K562 (cell line): ENCODE measurements around the gene SLC22A15. TPM values are rescaled to one million over a fixed set of nuclear protein-coding genes. Genes with fewer than 3 reads are reported as not detected.

Experiments used
- CTBP1 ChIP-seq: fragments of 450-650 bp; IDR thresholded peaks from 2 replicates; pipeline ENCODE4 v1.6.1; 2016; ENCODE audit warnings: borderline replicate concordance
- ELK3 ChIP-seq: fragments of 450-650 bp; formaldehyde crosslinking; IDR thresholded peaks from 2 replicates; pipeline ENCODE4 v1.4.0; 2020; ENCODE audit warnings: mild to moderate bottlenecking
- EWSR1 ChIP-seq: fragments of 450-650 bp; IDR thresholded peaks from 2 replicates; pipeline ENCODE4 v1.6.1; 2018; ENCODE audit warnings: borderline replicate concordance, mild to moderate bottlenecking, low read depth, moderate library complexity; ENCODE audit not compliant: partially characterized antibody
- FOXM1 ChIP-seq, 2 experiments: fragments of 450-650 bp in 1 of 2; sonication (generic) in 1 of 2; formaldehyde crosslinking in 1 of 2; IDR thresholded peaks; 2 replicates each; pipeline versions ENCODE4 v1.6.1 to v1.9.0; 2017 to 2022; ENCODE audit warnings: low read depth in 2 of 2, mild to moderate bottlenecking in 2 of 2, missing genetic modification reagents in 1 of 2, moderate library complexity in 1 of 2
- L3MBTL2 ChIP-seq: fragments of 450-650 bp; IDR thresholded peaks from 2 replicates; pipeline ENCODE4 v1.6.1; 2016; ENCODE audit warnings: mild to moderate bottlenecking, moderate library complexity
- NCOA1 ChIP-seq: fragments of 450-650 bp; IDR thresholded peaks from 2 replicates; pipeline ENCODE4 v1.6.1; 2016; ENCODE audit warnings: low read depth
- NUFIP1 ChIP-seq: fragments of 450-650 bp; IDR thresholded peaks from 2 replicates; pipeline ENCODE4 v1.6.1; 2018; ENCODE audit not compliant: partially characterized antibody
- RAD51 ChIP-seq: fragments of 450-650 bp; IDR thresholded peaks from 2 replicates; pipeline ENCODE4 v1.7.1; 2016; ENCODE audit warnings: low read depth, mild to moderate bottlenecking, borderline replicate concordance
- SIN3A ChIP-seq, 2 experiments: fragments of 150-350 bp in 1 of 2; IDR thresholded peaks; 2 replicates each; pipeline ENCODE4 v1.6.1; 2011 to 2016; ENCODE audit warnings: borderline replicate concordance in 2 of 2, low read depth in 2 of 2, low read length in 2 of 2, mild to moderate bottlenecking in 2 of 2, moderate library complexity in 2 of 2; ENCODE audit not compliant: control insufficient read depth in 1 of 2
- TAF7 ChIP-seq: fragments of 450-650 bp; IDR thresholded peaks from 2 replicates; pipeline ENCODE4 v1.6.1; 2016; ENCODE audit warnings: missing genetic modification characterization, missing compliant biosample characterization
- TEAD1 ChIP-seq, 2 experiments: fragments of 450-650 bp in 1 of 2; sonication (generic) in 1 of 2; formaldehyde crosslinking; IDR thresholded peaks; 2 replicates each; pipeline versions ENCODE4 v1.4.0 to v1.8.0; 2020 to 2022; ENCODE audit warnings: mild to moderate bottlenecking in 2 of 2, missing genetic modification reagents in 1 of 2
- THRAP3 ChIP-seq: fragments of 450-650 bp; IDR thresholded peaks from 2 replicates; pipeline ENCODE4 v1.6.1; 2016; ENCODE audit warnings: mild to moderate bottlenecking, inconsistent platforms, borderline replicate concordance
- UBTF ChIP-seq, 2 experiments: IDR thresholded peaks; 2 replicates each; pipeline ENCODE4 v1.6.1; 2012; ENCODE audit warnings: improper control_type of control experiment in 2 of 2, low read depth in 2 of 2, low read length in 2 of 2, borderline replicate concordance in 1 of 2
- ZNF124 ChIP-seq: sonication (generic); formaldehyde crosslinking; IDR thresholded peaks from 2 replicates; pipeline ENCODE4 v1.8.1; 2022; ENCODE audit warnings: missing genetic modification reagents
- ZNF197 ChIP-seq: fragments of 200-800 bp; sonication (Bioruptor generic); IDR thresholded peaks from 2 replicates; pipeline ENCODE4 v1.6.1; 2016; ENCODE audit warnings: low read depth, missing genetic modification characterization, missing compliant biosample characterization
- ZNF217 ChIP-seq: sonication (generic); formaldehyde crosslinking; IDR thresholded peaks from 2 replicates; pipeline ENCODE4 v1.8.0; 2022; ENCODE audit warnings: mild to moderate bottlenecking, missing genetic modification reagents
- ZNF24 ChIP-seq: fragments of 450-650 bp; IDR thresholded peaks from 2 replicates; pipeline ENCODE4 v1.6.1; 2016
- ZNF507 ChIP-seq: conservative IDR thresholded peaks from 2 replicates; pipeline ENCODE4 v1.6.1; 2017; ENCODE audit warnings: missing genetic modification characterization, missing compliant biosample characterization
- ZNF551 ChIP-seq: fragments of 250-450 bp; sonication (Bioruptor Pico); IDR thresholded peaks from 2 replicates; pipeline ENCODE4 v1.5.0; 2021; ENCODE audit warnings: mild to moderate bottlenecking, moderate library complexity
- polyA plus RNA-seq, 8 experiments: library from polyadenylated mRNA; depleted of rRNA in 4 of 8; stranded (reverse) in 5 of 8; unstranded in 3 of 8; fragments of >200 nt; fragmentation: Nextera tagmentation in 2 of 8; fragmentation: Illumina TruSeq in 1 of 8; extraction: Ambion mirVana in 2 of 8; extraction: Trizol in 1 of 8; gene quantifications; 2 replicates each; pipeline versions ENCODE4 v1.2.1 to v1.2.3, GENCODE V29; 2011 to 2014; ENCODE audit warnings: inconsistent platforms in 1 of 8, missing spikeins in 1 of 8
- total RNA-seq, 7 experiments: library from RNA; depleted of rRNA in 6 of 7; stranded (reverse); fragments of >200 nt in 6 of 7; fragmentation: Illumina TruSeq in 2 of 7; extraction: Trizol in 2 of 7; gene quantifications; 2 replicates each; pipeline versions ENCODE4 v1.2.1 to v1.2.3, GENCODE V29; 2011 to 2021; ENCODE audit warnings: low replicate concordance in 1 of 7
- TF ChIP-seq, protein P1 (sequence below): fragments of 450-650 bp; formaldehyde crosslinking; IDR thresholded peaks from 2 replicates; pipeline ENCODE4 v1.4.0; 2022; ENCODE audit warnings: mild to moderate bottlenecking, moderate library complexity

Gene SLC22A15
- total and polyA plus RNA-seq, 9 of the 15 experiments (the other 6 are each of a cell fraction or from before 2014, with no cell fraction given), result 0.24 to 2.7 (median 1.2) TPM

DNA sequence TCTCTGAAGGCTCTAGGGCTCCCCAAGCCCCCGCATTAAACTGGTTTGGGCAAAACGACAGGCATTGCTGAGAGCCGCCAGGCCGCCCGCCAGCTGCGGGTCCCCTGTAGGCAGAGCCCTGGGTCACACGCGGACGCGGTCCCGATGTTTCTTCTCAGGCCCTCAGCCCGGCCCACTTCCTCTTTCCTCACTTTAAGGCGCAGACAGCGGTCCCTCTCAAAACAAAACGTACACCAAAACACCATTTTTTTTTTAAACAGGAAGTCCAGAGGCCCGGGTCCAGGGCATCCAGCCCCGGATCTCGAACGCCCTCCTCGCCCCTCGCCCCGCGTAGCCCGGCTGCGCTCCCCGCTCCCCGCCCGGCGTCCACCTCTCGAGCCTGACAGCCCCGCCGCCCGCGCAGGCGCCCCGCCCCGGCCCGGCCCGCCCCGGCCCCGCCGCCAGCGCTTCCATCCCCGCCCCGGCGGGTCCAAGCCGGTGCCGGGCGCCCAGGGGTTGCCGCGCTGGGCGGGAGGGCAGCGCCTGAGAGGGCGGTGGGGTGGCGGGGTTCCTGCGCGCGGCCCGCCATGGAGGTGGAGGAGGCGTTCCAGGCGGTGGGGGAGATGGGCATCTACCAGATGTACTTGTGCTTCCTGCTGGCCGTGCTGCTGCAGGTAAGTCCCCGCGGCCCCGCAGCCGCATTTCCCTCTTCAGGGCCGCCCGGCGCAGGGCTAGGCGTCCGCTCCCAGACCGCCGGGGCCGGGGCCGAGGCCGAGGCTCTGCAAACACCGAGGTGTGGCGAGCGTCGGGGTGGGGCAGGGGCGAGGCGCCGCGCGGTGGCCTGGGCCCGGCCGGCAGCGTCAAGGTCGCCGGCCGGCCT, at the start of gene SLC22A15 (continued):
- TF ChIP-seq ELK3 (CRISPR knock-in tag) (no peak), L3MBTL2 (peak; percentile 7), NUFIP1 (no peak), THRAP3 (no peak), ZNF551 (CRISPR knock-in tag) (no peak), ZNF197 (CRISPR knock-in tag) (no peak), ZNF217 (CRISPR knock-in tag) (no peak), ZNF24 (no peak), EWSR1 (no peak), ZNF124 (no peak), UBTF (IDR thresholded peaks at IDR 0.05; ENCODE audit: borderline replicate concordance in 1 of 2, low read depth in 2 of 2, low read length in 2 of 2) (peak; percentile 70 to 75; a peak in 2 of 4 replicates), TAF7 (tag) (no peak), RAD51 (no peak), TEAD1 (CRISPR knock-in tag; IDR thresholded peaks at IDR 0.05) (peak in 1 of 2 experiments; percentile 30; a peak in 1 of 4 replicates), FOXM1 (IDR thresholded peaks at IDR 0.05; ENCODE audit: low read depth) (no peak), FOXM1 (CRISPR knock-in tag; IDR thresholded peaks at IDR 0.05; ENCODE audit: low read depth) (no peak), SIN3A (IDR thresholded peaks at IDR 0.05; ENCODE audit: borderline replicate concordance in 2 of 2, control insufficient read depth in 1 of 2, low read depth in 2 of 2, low read length in 2 of 2) (no peak), CTBP1 (0 out of 2 replicates have a peak, but pooled peaks have one; percentile 44), ZNF507 (tag) (no peak), NCOA1 (no peak)
- TF ChIP-seq, protein P1, sequence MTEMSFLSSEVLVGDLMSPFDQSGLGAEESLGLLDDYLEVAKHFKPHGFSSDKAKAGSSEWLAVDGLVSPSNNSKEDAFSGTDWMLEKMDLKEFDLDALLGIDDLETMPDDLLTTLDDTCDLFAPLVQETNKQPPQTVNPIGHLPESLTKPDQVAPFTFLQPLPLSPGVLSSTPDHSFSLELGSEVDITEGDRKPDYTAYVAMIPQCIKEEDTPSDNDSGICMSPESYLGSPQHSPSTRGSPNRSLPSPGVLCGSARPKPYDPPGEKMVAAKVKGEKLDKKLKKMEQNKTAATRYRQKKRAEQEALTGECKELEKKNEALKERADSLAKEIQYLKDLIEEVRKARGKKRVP (CRISPR knock-in tag), result no peak
